Posterior vena cava (tissue), 2 donors: Measurements from ENCODE around the gene MEGF6. TPM values are rescaled to one million over a fixed set of nuclear protein-coding genes. Genes with fewer than 3 reads are reported as not detected.

Experiments used
- DNase-seq: peaks from one replicate; pipeline ENCODE4 v3.0.0-alpha.2; 2020; ENCODE audit warnings: low spot score
- intact Hi-C, 2 donors: fragments of 100-400 bp; cut with DNase I; formaldehyde crosslinking; loops; one replicate each; pipeline versions ENCODE4 v1.14.1 to v1.14.2; 2022 to 2023
- microRNA-seq, 2 donors: library from miRNA; unstranded; fragments of <30 nt; microRNA quantifications; one replicate each; pipeline ENCODE4 v1.2.0, GENCODE V29; 2020 to 2021; ENCODE audit warnings: borderline microRNAs expressed in 2 of 2
- total RNA-seq, 2 donors: library from RNA; stranded (reverse); fragmentation: NEBNext Ultra II Directional; extraction: Animal tissue kit (Norgen Biotek cat#: 25700); gene quantifications; one replicate each; pipeline ENCODE4 v1.2.1, GENCODE V29; 2021
- donor health status: DM: yes; HTN: yes; CAD: no.
- donor health status: DM: yes; HTN: yes; CAD: no.

Gene MEGF6
- total RNA-seq, 2 donors from 2014 or later: 82.3 to 123 TPM

- intact Hi-C loops: loop anchor here in 1 of 2 donors (5.0 kb wide), 2 partner anchors 619 to 1309 kb away; no protein-coding TSS in a partner anchor
Observed at GRCh38 chr1:3453203-3453761, 158.0 kb downstream of the MEGF6 start.

GRCh38 chr1:3452866-3453175 lies 158.5 kb downstream of the MEGF6 start:
- DNase-seq: no peak
- intact Hi-C loops: loop anchor here in 1 of 2 donors (5.0 kb wide), 2 partner anchors 619 to 1309 kb away; no protein-coding TSS in a partner anchor

More at GRCh38 chr1:3453203-3453761, 158.0 kb downstream of the MEGF6 start:
- DNase-seq: peak; percentile 92

GRCh38 chr1:3451994-3452865 lies 159.1 kb downstream of the MEGF6 start:
- intact Hi-C loops: loop anchor here in 1 of 2 donors (5.0 kb wide), 2 partner anchors 620 to 1310 kb away; no protein-coding TSS in a partner anchor
- DNase-seq: no peak

GRCh38 chr1:3450983-3451382 lies 160.3 kb downstream of the MEGF6 start:
- intact Hi-C loops: loop anchor here in 1 of 2 donors (5.0 kb wide), 2 partner anchors 621 to 1311 kb away; no protein-coding TSS in a partner anchor

GRCh38 chr1:3450202-3450863 lies 161.0 kb downstream of the MEGF6 start:
- DNase-seq: no peak
- intact Hi-C loops: loop anchor here in 1 of 2 donors (5.0 kb wide), 2 partner anchors 622 to 1312 kb away; no protein-coding TSS in a partner anchor

More at GRCh38 chr1:3450983-3451382, 160.3 kb downstream of the MEGF6 start:
- no peak for DNase-seq

GRCh38 chr1:3444736-3445135 lies 166.6 kb downstream of the MEGF6 start:
- DNase-seq: no peak
- intact Hi-C loops: no loop called here

- DNase-seq: no peak
- intact Hi-C loops: no loop called here
Observed at GRCh38 chr1:3444298-3444697, 167.0 kb downstream of the MEGF6 start.

GRCh38 chr1:3443807-3444206 lies 167.5 kb downstream of the MEGF6 start:
- intact Hi-C loops: no loop called here
- no peak for DNase-seq

- DNase-seq: no peak
- intact Hi-C loops: no loop called here
Observed at GRCh38 chr1:3442901-3443300, 168.4 kb downstream of the MEGF6 start.

- intact Hi-C loops: no loop called here
- DNase-seq: no peak
Observed at GRCh38 chr1:3442331-3442730, 169.0 kb downstream of the MEGF6 start.

- intact Hi-C loops: no loop called here
- no peak for DNase-seq
Observed at GRCh38 chr1:3441880-3442279, 169.4 kb downstream of the MEGF6 start.

GRCh38 chr1:3441410-3441847 lies 169.9 kb downstream of the MEGF6 start:
- no peak for DNase-seq
- intact Hi-C loops: no loop called here

- intact Hi-C loops: no loop called here
- no peak for DNase-seq
Observed at GRCh38 chr1:3440711-3441409, 170.4 kb downstream of the MEGF6 start.

- intact Hi-C loops: no loop called here
- DNase-seq: no peak
Observed at GRCh38 chr1:3440300-3440681, 171.0 kb downstream of the MEGF6 start.

Small RNA genes lying within 50 kb of the gene (microRNA-seq; reads per million reads assigned to microRNA genes)
- 0 reads per million in 2 donors for gene MIR551A

Other genes with a start within 250 kb of the MEGF6 start
- under 1 TPM; 0.29 to 0.32 TPM for gene ARHGEF16, start 156.8 kb downstream of the MEGF6 start, total RNA-seq
- gene TPRG1L, start 13.5 kb upstream of the MEGF6 start, total RNA-seq: 10 to 100 TPM; 37.5 to 45.6 TPM
- 10 to 100 TPM; 10.9 to 13.7 TPM for gene WRAP73, start 38.6 kb upstream of the MEGF6 start, total RNA-seq
- not detected for gene TP73, start 41.0 kb upstream of the MEGF6 start, total RNA-seq
- not detected for gene CCDC27, start 140.9 kb upstream of the MEGF6 start, total RNA-seq
- 10 to 100 TPM in 1 of 2 donors, 1 to 10 TPM in 1; 3.6 to 14.5 TPM for gene SMIM1, start 161.2 kb upstream of the MEGF6 start, total RNA-seq
- 10 to 100 TPM; 30.1 to 30.7 TPM for gene LRRC47, start 185.0 kb upstream of the MEGF6 start, total RNA-seq
- gene CEP104, start 245.7 kb upstream of the MEGF6 start, total RNA-seq: 10 to 100 TPM; 40.1 to 57.9 TPM
- gene DFFB, start 246.0 kb upstream of the MEGF6 start, total RNA-seq: 1 to 10 TPM; 4.8 to 5.2 TPM